HEK293T (cell line): ENCODE results near the gene EIF3L.

Experiments used
- CTCF ChIA-PET: fragments of 350-600 bp; formaldehyde crosslinking; extraction: SDS; loops from one replicate; lab custom pipeline; 2021; ENCODE audit warnings: antibody characterized with exemption, inconsistent platforms; lab: Yijun Ruan, JAX
- POLR2A ChIA-PET: fragments of 350-600 bp; formaldehyde crosslinking; extraction: SDS; loops from one replicate; lab custom pipeline; 2020; ENCODE audit warnings: antibody characterized with exemption, inconsistent platforms; lab: Yijun Ruan, JAX
- DNase-seq: peaks from one replicate; pipeline ENCODE4 v3.0.0; 2012; ENCODE audit warnings: mixed read lengths; ENCODE audit errors: extremely low spot score
- ARNT ChIP-seq: fragments of 450-650 bp; IDR thresholded peaks from 2 replicates; pipeline ENCODE4 v1.6.1; 2017; ENCODE audit warnings: mild to moderate bottlenecking
- BHLHE40 ChIP-seq: fragments of 450-650 bp; IDR thresholded peaks from 2 replicates; pipeline ENCODE4 v1.6.1; 2016; ENCODE audit warnings: mild to moderate bottlenecking, moderate library complexity, borderline replicate concordance
- CTBP1 ChIP-seq: fragments of 450-650 bp; IDR thresholded peaks from 2 replicates; pipeline ENCODE4 v1.6.1; 2016; ENCODE audit warnings: borderline replicate concordance
- ELF4 ChIP-seq: fragments of 450-650 bp; IDR thresholded peaks from 2 replicates; pipeline ENCODE4 v1.6.1; 2017; ENCODE audit warnings: antibody characterized with exemption
- FOXA1 ChIP-seq: fragments of 450-650 bp; IDR thresholded peaks from 2 replicates; pipeline ENCODE4 v1.6.1; 2016; ENCODE audit warnings: mild to moderate bottlenecking
- FOXK2 ChIP-seq: fragments of 450-650 bp; IDR thresholded peaks from 2 replicates; pipeline ENCODE4 v1.6.1; 2016; ENCODE audit warnings: mild to moderate bottlenecking
- FOXM1 ChIP-seq: fragments of 450-650 bp; IDR thresholded peaks from 2 replicates; pipeline ENCODE4 v1.6.1; 2017; ENCODE audit warnings: mild to moderate bottlenecking, borderline replicate concordance
- HDGF ChIP-seq: fragments of 450-650 bp; IDR thresholded peaks from 2 replicates; pipeline ENCODE4 v1.6.1; 2017; ENCODE audit warnings: antibody characterized with exemption, borderline replicate concordance
- L3MBTL2 ChIP-seq: fragments of 450-650 bp; conservative IDR thresholded peaks from 2 replicates; pipeline ENCODE4 v1.6.1; 2016; ENCODE audit warnings: mild to moderate bottlenecking
- LEF1 ChIP-seq: fragments of 450-650 bp; IDR thresholded peaks from 2 replicates; pipeline ENCODE4 v1.6.1; 2017; ENCODE audit warnings: mild to moderate bottlenecking, borderline replicate concordance
- NFRKB ChIP-seq: fragments of 450-650 bp; IDR thresholded peaks from 2 replicates; pipeline ENCODE4 v1.6.1; 2016; ENCODE audit warnings: mild to moderate bottlenecking, moderate library complexity
- SP1 ChIP-seq: fragments of 450-650 bp; IDR thresholded peaks from 2 replicates; pipeline ENCODE4 v1.6.1; 2017
- SUZ12 ChIP-seq: fragments of 450-650 bp; IDR thresholded peaks from 2 replicates; pipeline ENCODE4 v1.6.1; 2016; ENCODE audit warnings: mild to moderate bottlenecking
- TARDBP ChIP-seq: fragments of 450-650 bp; IDR thresholded peaks from 2 replicates; pipeline ENCODE4 v1.6.1; 2016
- ZNF384 ChIP-seq: fragments of 450-650 bp; IDR thresholded peaks from 2 replicates; pipeline ENCODE4 v1.6.1; 2016
- TF ChIP-seq, protein P1 (sequence below): fragments of 450-650 bp; IDR thresholded peaks from 2 replicates; pipeline ENCODE4 v1.6.1; 2016

EIF3L gene

DNA sequence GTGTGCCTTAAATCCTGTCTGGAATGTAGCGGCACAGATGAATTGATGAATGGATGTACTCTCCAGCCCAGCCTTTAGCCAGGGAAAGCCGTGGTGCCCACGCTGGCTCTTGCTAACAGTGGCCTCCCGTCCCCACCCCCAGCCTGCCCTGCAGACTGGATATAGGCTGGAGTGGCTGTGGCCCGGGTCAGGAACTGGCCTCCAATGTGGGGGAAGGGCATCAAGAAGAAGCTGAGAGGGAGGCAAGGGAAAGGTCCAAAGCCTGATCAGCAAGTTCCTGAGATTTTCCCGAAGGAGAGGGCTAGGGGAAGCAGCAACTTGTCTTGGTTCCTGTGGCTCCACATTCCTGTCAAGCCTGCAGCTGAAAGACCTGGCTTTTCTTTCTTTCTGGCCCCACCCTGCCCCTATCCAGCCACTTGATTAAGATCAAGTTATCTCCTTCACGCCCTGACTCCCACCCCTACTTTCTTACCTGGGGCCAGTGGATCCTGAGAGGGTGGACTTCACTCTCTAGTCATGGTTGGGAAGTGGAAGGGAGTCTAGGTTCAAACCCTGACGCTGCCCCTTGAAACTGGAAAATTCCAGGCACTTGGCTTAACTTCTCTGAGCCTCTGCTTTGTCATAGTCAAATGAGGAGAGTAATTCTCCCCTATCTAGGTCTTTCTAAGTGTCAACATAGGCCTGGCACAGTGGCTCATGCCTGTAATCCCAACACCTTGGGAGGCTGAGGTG, 45.9 kb downstream of the EIF3L start:
- DNase-seq = no peak
- ChIA-PET POLR2A (interaction anchor here (3.6 kb wide), 1 partner anchor 11 kb away, joined by 18 read pairs; the partner anchor contains the start of gene MICALL1), CTCF (no interaction called here)
- TF ChIP-seq LEF1 = no peak
- TF ChIP-seq HDGF = no peak
- no peak for TF ChIP-seq FOXM1
- no peak for TF ChIP-seq BHLHE40
- no peak for TF ChIP-seq FOXK2
- TF ChIP-seq TARDBP = no peak
- TF ChIP-seq CTBP1 = no peak
- TF ChIP-seq L3MBTL2 = no peak

DNA sequence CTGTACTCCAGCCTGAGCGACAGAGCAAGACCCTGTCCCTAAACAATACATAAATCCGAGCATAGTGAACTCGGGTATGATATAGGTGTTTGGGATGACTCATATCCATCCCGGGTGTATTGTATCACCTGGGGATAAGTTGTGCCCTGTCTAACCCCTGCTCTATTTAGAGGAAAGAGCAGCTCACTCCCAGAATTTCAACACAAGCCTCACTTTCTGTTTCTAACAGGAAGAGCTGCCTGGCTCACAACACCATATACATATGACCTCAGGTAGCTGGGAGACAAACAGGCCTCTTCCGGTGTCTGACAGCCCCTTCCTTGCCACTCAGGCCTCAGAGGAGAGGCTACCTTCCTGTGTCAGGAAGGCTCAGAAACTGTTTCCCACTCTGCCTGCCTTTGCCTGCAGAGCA, 47.0 kb downstream of the EIF3L start:
- DNase-seq = no peak
- CTCF ChIA-PET = interaction anchor here (0.6 to 1.4 kb wide), 4 partner anchors 8 to 146 kb away, joined by 3 to 4 read pairs (median 3); no protein-coding TSS in a partner anchor
- no peak for TF ChIP-seq HDGF
- no peak for TF ChIP-seq ZNF384
- no peak for TF ChIP-seq CTBP1
- no peak for TF ChIP-seq TARDBP
- POLR2A ChIA-PET = interaction anchor here (0.6 to 2.3 kb wide), 3 partner anchors 9 to 91 kb away, joined by 3 to 32 read pairs (median 6); partner anchors contain the start of genes C22orf23, MICALL1 and POLR2F

DNA sequence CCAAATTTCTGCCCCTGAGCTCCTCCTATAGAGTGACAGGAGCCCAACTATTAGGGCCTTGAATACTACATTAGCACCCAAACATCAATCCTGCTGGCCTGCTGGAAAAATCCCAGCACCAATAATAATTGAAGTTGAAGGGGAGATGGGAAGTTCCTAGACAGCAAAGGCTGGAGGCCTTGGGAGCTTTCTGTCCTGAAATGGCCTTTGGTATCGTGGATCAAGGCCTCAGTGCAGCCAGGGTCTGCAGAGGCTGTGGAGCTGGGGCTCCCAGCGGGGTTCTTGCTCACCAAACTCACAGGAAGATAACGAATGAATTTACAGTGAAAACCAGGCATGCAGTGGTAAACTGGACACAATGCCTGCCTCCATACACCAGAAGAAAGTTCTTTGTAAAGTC, 47.7 kb downstream of the EIF3L start:
- TF ChIP-seq ZNF384 = no peak
- TF ChIP-seq, protein P1, sequence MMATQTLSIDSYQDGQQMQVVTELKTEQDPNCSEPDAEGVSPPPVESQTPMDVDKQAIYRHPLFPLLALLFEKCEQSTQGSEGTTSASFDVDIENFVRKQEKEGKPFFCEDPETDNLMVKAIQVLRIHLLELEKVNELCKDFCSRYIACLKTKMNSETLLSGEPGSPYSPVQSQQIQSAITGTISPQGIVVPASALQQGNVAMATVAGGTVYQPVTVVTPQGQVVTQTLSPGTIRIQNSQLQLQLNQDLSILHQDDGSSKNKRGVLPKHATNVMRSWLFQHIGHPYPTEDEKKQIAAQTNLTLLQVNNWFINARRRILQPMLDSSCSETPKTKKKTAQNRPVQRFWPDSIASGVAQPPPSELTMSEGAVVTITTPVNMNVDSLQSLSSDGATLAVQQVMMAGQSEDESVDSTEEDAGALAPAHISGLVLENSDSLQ = no peak
- no peak for TF ChIP-seq LEF1
- no peak for TF ChIP-seq ARNT
- TF ChIP-seq BHLHE40 = no peak
- TF ChIP-seq FOXM1 = no peak
- no peak for TF ChIP-seq TARDBP
- no peak for TF ChIP-seq NFRKB
- TF ChIP-seq FOXA1 = no peak
- TF ChIP-seq SUZ12 = no peak
- TF ChIP-seq HDGF = no peak
- no peak for TF ChIP-seq SP1
- no peak for DNase-seq
- POLR2A ChIA-PET = interaction anchor here (0.6 to 2.3 kb wide), 4 partner anchors 9 to 92 kb away, joined by 3 to 32 read pairs (median 5); partner anchors contain the start of genes C22orf23, MICALL1 and POLR2F
- CTCF ChIA-PET = interaction anchor here (0.6 to 1.4 kb wide), 4 partner anchors 9 to 79 kb away, joined by 3 to 5 read pairs (median 4); partner anchors contain the start of gene MICALL1

DNA sequence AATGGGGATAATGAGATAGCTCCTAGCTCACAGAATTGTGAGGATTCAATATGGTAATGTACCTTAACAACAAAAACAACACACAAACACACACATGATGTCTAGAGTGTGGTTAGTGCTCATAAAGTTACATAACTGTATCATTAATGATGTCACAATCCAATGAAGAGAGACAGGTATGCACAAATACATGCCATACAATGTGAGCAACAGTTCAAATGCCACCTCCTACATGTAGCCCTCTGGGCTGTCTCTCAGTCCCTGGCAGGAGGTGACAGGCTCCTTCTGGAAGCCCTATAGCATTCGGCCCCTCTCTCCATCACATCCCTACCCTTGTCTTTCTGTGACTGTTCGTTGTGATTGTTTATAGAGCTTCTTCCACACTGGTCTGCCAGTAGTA, 48.6 kb downstream of the EIF3L start:
- ChIA-PET POLR2A (interaction anchor here (0.6 to 2.3 kb wide), 6 partner anchors 8 to 796 kb away, joined by 3 to 32 read pairs (median 4); partner anchors contain the start of genes C22orf23, MICALL1 and POLR2F), CTCF (interaction anchor here (0.6 to 1.4 kb wide), 4 partner anchors 8 to 80 kb away, joined by 3 to 5 read pairs (median 4); partner anchors contain the start of gene MICALL1)
- TF ChIP-seq LEF1 (no peak), L3MBTL2 (no peak), ELF4 (no peak), ZNF384 (no peak), ARNT (no peak), FOXA1 (no peak), TARDBP (no peak), FOXM1 (no peak), FOXK2 (no peak), HDGF (no peak), SUZ12 (no peak), NFRKB (no peak), CTBP1 (no peak), BHLHE40 (no peak), SP1 (no peak)
- TF ChIP-seq, protein P1 = no peak
- DNase-seq = no peak

DNA sequence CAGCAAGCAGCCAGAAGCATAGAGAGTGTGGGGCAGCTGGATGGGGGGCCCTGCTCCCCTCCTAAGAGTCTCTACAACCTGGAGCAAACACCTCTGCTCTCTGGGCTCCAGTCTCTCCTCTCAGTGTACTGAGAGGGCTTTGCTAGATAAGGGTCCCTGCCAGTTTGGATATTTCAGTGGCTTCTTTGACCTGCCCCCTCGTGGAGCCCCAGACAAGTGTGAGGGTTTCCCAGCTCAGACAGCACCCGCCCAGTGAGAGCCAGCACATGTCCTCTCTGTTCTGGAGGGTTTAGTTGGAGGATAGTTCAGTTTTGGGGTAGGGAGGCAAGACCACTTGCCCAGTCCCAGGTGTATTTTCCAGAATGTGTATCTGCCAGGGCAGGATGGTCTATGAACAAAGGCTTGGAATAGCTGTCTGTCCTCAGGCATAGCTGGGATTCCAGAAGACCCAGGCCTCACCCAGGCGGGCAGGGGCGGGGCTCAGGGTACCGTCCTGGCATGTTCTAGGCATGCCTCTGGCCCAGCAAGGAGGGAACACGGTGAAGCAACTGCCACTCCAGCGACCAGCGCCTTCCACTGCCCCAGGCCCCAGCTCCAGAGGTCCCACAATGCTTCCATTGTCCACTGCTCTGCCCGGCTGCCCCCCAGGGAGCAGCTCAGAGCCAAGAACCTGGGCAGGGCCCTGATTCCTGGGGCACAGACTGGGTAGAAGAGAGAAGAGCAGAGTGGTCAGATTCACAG, 49.4 kb downstream of the EIF3L start:
- POLR2A ChIA-PET = interaction anchor here (0.6 to 2.3 kb wide), 4 partner anchors 55 to 795 kb away, joined by 3 to 6 read pairs (median 4); partner anchors contain the start of genes ANKRD54, C22orf23 and POLR2F
- no peak for DNase-seq
- TF ChIP-seq HDGF = no peak
- TF ChIP-seq BHLHE40 = no peak
- TF ChIP-seq TARDBP = no peak
- TF ChIP-seq FOXK2 = no peak
- TF ChIP-seq ARNT = no peak
- no peak for TF ChIP-seq FOXM1
- no peak for TF ChIP-seq L3MBTL2
- no peak for TF ChIP-seq SUZ12
- no peak for TF ChIP-seq ZNF384
- TF ChIP-seq, protein P1 = no peak
- no peak for TF ChIP-seq NFRKB
- no peak for TF ChIP-seq LEF1
- no peak for TF ChIP-seq ELF4
- CTCF ChIA-PET = no interaction called here
